Bone marrow (tissue), 2 donors: ENCODE results near the gene USH1C.

ENCODE experiments used
- DNase-seq, 2 donors: peaks; one replicate each; lab custom pipeline; 2025; lab: John Stamatoyannopoulos, UW

The USH1C gene

GRCh38 chr11:17544181-17544622 lies at the start of gene USH1C:
USH1C (minus strand) TSS chr11:17544416; CDS start chr11:17544307, 109 bp downstream.
- DNase-seq = no peak

- DNase-seq = no peak
Observed at GRCh38 chr11:17593466-17594245, 49.4 kb upstream of the USH1C start.

GRCh38 chr11:17591293-17591692 lies 47.1 kb upstream of the USH1C start:
- DNase-seq = no peak

GRCh38 chr11:17590463-17590862 lies 46.2 kb upstream of the USH1C start:
- DNase-seq = no peak

- no peak for DNase-seq
Observed at GRCh38 chr11:17588721-17589120, 44.5 kb upstream of the USH1C start.

- no peak for DNase-seq
Observed at GRCh38 chr11:17588166-17588565, 44.0 kb upstream of the USH1C start.

GRCh38 chr11:17585911-17586695 lies 41.9 kb upstream of the USH1C start:
- DNase-seq = no peak

GRCh38 chr11:17581732-17582053 lies 37.5 kb upstream of the USH1C start:
- DNase-seq = no peak

- no peak for DNase-seq
Observed at GRCh38 chr11:17581036-17581731, 37.0 kb upstream of the USH1C start.

- DNase-seq = no peak
Observed at GRCh38 chr11:17580271-17580670, 36.1 kb upstream of the USH1C start.

GRCh38 chr11:17579451-17579850 lies 35.2 kb upstream of the USH1C start:
- DNase-seq = no peak

GRCh38 chr11:17578958-17579357 lies 34.7 kb upstream of the USH1C start:
- no peak for DNase-seq

- no peak for DNase-seq
Observed at GRCh38 chr11:17578296-17578695, 34.1 kb upstream of the USH1C start.

GRCh38 chr11:17575431-17576425 lies 31.5 kb upstream of the USH1C start:
- no peak for DNase-seq

- no peak for DNase-seq
Observed at GRCh38 chr11:17574141-17575091, 30.2 kb upstream of the USH1C start.

- DNase-seq = no peak
Observed at GRCh38 chr11:17573526-17573925, 29.3 kb upstream of the USH1C start.

- DNase-seq = no peak
Observed at GRCh38 chr11:17572791-17573460, 28.7 kb upstream of the USH1C start.

GRCh38 chr11:17572359-17572690 lies 28.1 kb upstream of the USH1C start:
- no peak for DNase-seq

- DNase-seq = no peak
Observed at GRCh38 chr11:17571431-17572358, 27.5 kb upstream of the USH1C start.
